Measurements from ENCODE around the gene PPIB.
"Not testable (repeated sequence)": the region's sequence is repeated elsewhere in the genome, so short reads cannot be mapped to it uniquely, and the experiment has no call there.

Gene PPIB

DNA sequence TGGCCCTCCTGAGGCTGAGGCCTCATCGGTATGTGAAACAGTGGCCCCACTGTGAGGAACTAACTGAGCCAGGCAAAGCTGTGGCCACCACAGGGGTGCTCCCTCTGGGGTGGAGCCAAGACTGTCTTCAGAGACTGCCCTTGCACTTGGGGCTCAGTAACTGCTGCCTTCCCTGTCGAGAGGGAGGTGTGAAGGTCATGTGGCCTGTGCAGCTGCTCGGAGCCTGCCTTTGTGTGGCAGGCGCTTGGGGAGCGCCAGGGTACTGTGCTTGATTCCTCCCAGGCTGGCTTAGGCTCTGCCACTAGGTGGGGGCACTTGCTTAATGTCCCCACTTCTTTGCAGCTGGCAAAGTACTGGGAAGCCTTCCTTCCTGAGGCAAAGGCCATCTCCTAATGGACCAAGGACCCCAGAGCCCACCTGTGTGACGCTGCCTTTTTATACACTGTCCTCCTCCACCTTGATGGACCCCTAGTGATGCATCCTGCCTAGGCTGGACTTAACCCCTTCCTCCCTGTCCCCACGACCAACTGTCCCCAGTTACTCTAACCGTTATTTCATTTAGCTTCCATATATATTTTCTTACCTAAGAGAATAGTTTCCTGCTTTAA is 25.5 kb downstream of the PPIB start:
- no peak for DNase-seq

DNA sequence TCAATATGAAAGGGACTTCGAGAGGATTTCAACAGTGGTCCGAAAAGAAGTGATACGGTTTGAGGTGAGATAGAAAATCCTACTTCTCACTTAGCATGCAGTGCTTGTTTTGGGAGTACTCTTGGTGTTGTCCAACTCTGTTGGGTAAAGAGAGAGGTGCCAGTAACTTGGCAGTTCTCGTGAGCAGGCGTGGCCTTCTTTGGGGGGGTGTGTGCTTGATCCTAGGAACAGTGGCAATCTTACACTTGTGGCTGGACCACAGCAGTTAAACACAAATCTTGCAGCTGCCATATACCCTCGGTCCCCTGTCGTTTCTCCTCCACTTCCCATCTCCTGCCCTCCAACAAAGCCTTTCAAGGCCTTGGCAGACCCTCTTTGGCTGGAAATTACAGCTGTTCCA is 26.5 kb downstream of the PPIB start:
- DNase-seq, result no peak

DNA sequence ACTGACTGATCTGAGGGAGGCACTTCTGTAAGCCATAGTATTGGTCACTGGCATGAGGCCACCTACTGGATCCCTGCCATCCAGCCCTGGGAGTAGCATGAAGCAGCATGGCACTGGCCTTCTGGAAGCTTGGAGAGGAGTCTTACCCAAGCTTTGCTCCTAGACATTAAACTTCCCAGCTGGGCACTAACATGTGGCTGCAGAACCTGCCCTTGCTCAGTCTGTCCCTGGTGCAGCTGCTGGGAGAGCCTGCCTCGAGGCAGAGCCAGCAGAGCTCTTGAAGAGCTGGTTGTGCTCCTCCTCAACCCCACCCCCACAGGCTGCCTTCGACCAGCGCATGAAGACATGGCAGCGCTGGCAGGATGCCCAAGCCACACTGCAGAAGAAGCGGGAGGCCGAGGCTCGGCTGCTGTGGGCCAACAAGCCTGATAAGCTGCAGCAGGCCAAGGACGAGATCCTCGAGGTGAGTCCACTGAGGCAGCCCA is 28.4 kb downstream of the PPIB start:
- no peak for DNase-seq

DNA sequence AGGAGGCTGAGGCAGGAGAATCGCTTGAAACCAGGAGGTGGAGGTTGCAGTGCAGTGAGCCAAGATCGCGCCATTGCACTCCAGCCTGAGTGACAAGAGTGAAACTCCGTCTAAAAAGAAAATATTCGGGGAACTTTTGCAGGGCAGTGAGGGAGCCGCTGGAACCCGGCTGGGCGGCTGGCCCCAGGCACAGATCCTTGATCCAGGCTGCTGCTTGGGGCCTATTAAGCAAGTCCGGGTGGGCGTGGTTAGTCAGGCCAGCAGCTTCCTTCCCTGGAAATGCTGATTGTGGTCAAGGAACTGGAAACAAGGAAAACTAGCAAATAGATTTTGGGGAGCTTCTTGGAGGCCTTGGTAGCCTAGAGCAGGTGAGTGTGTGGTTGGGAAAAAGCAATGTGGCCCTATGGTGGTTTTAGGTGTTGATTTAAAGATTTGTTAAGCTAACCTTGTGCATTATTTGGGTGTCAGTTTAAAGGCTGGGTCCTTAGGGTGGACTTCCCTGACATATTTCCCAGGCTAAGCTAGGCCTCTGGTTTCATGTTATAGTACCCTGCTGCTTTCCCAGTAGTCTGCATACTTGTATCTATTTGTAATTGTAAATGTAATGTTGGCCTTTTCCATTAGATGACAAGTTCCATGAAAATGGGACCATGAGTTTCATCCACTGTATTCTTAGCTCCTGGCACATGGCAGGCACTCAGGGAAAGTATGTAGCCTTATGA is 29.0 kb downstream of the PPIB start:
- no peak for DNase-seq

DNA sequence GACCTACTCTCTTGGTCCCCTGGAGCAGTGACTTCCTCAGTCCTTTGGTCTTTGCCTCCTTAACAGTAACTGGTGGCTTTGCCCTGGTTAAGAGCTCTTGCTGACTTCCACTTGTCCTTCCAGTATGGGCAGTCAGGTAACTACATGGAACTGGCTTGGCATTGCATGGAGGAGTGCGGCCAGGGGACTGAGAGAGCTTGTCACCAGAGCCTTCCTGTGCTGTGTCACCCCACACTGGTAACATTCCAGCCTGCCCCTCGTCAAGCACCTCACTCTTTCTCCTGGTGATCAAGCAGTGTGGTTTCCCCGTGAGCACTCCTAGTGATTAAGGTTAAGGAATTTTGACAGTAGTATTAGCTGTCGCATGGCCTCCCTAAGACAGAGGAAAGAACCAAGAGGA is 30.6 kb downstream of the PPIB start:
- no peak for DNase-seq

DNA sequence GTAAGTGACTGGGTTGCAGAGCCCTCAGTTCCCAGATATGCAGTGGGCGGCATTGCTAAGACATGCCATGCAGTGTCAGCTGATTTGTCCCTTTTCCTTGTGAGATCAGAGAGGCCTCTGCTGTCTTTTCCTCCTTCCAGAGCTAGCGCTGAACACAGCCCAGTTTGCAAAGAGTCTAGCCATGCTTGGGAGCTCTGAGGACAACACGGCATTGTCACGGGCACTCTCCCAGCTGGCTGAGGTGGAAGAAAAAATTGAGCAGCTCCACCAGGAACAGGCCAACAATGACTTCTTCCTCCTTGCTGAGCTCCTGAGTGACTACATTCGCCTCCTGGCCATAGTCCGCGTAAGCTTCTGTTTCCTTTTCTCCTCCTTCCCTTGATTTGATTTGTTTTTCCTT is 31.3 kb downstream of the PPIB start:
- no peak for DNase-seq

DNA sequence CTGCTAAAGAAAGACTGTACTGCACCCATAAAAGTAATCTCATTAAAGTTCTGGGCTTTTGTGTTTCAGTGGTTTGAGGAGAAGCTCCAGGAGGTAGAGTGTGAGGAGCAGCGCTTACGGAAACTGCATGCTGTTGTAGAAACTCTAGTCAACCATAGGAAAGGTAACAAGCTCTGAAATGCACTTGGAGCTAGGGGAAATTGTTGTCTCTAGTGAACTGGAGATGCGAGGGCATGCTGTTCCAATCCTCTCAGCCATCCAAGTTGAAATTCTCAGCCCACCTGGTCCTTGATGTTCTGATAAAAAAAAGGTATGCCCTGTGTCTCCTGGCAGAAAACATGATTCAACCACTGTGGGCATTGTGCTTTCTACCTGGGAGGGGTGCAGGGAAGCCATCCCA is 32.7 kb downstream of the PPIB start:
- DNase-seq, result no peak

DNA sequence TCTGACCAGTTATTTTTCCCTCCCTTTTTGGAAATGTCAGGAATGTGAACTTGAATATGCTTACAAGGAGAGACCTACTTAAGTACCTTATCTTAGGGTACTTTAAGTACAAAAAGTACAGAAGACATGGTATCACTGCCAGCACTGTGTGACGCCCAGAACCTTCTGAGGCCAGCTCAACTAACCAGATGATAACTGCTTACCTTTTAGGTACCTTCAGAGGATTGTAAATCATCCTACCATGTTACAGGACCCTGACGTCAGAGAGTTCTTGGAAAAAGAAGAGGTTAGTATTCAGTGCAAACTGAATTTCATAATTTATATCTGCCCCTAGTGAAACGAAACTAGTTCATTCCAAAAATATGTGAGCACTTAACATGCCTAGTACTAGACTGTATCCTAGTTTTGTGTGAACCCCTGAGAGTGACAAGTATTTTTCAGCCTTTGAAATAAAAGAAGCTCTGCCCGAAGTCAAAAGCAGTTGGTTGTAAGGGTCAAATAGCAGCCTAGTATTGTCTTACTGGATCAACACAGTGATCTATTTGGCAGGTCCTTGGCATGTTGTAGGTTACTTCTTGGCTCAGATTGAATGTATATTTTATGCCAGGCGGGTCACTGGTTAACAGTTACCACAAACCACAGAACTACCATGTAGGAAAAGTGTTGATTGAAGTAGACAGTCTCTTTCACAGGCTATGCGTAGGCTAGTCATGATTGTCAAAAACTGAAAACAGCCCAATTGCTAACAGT is 35.1 kb downstream of the PPIB start:
- DNase-seq, result no peak

DNA sequence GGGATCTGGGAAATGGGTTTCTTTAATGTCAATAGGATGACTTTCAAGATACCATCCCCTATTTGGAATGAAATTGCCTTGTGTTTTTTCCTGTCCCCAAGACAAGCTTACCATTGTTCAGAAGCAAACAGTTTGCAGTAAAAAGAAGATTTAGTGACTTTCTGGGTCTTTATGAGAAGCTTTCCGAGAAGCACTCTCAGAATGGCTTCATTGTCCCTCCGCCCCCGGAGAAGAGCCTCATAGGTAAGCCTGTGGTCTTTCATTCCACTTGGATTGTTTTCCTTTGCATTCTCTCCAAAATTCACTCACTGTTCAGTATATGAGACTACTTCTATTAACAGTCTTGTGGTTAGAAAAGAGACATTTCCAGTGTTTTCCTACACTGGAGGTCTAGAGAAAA is 36.8 kb downstream of the PPIB start:
- no peak for DNase-seq

DNA sequence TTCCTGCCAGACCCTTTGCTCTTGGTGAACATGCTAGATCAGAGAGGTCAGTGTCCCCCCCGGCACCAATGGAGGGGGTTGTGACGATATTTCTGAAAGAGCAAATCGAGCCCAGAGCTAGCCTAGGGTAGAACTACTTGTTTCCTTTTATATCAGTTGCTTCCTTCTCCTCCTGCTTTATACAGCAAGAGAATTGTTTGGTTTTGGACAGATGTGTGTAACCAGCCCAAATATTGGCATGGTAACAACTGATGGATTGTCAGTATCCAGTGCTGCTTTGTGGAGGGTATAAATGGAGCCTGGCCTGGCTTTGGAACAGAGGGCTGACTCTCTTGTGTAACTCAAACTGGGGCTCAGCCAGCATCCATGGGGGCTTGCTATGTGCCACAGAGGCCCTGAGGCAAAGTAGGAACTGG is 39.9 kb downstream of the PPIB start:
- no peak for DNase-seq

DNA sequence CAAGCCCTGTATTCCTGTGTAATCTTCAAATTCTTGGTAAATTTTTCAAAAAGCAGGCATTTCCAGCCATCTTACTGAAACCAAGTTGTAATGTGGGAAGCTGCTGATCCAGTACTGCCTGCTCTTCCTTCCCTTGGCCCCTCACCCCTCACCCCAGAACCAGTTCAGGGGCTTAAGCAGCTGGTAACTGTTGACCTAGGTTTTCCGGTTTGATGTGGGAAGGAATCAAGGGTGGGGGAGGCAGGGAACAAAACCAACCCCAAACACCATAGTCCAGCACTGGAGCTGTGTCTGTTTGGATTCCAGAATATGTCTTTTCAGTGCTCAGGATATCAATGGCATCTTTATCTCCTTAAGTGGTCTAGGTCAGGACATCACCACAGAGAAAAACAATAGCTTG is 40.4 kb downstream of the PPIB start:
- DNase-seq, result no peak

DNA sequence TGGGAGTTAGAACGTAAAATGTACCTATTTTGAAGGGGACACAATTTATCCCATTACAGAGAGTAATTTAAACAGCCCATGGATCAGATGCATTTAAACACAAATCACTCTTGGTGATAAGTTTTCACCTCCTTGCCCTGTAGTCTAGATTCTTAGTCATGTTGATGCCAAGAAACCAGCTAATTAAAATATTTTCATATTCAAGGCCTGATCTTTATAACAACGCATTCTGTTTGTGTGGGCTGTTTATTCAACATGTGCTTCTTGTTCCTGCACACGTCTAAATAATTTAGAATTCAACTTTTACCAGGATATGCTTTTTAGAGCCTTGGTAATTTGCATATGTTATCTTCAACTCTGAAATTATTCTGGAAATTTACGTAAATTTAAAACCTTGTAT is 41.2 kb downstream of the PPIB start:
- no peak for DNase-seq

DNA sequence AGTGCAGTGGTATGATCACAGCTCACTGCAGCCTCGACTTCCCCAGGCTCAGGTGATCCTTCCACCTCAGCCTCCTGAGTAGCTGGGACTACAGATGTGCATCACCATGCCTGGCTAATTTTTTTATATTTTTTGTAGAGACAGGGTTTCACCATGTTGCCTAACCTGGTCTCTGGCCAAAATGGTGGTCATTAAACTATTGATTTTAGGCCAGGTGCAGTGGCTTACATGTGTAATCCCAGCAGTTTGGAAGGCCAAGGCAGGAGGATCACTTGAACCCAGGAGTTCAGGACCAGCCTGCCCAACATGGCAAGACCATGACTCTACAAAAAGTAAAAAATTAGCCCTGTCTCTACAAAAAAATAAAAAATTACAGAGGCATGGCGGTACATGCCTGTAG is 42.5 kb downstream of the PPIB start:
- DNase-seq, result not testable (repeated sequence)

DNA sequence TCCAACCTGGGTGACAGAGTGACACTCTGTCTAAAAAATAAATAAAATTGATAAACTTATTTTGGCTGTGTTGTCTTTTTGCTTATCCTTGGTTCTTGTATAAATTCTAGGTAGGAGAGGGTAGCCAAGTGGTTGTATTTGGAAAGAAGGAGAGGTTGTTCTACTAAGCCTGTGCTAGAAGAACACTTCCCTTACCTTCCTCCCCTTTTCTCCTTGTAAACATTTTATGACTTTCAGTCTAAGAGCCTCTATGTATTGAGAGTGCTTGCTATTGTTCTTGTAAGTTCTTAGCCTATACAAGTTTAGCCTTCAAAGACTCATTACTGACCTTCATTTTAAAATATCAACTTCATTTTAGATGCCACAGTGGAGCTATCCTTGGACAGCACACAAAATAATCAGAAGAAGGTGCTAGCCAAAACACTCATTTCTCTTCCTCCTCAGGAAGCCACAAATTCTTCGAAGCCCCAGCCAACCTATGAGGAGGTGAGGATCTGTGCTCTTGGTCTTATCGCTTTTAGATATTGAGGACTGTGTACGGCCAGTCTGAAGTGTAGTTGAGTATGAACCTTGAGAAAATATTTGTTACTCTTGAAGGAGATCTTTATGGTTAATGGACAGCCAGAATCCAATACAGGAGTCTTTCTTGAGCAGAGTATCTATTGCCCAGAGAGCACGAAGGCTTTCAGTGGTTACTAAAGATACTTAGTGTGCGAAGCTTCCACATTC is 44.9 kb downstream of the PPIB start:
- DNase-seq, result no peak

DNA sequence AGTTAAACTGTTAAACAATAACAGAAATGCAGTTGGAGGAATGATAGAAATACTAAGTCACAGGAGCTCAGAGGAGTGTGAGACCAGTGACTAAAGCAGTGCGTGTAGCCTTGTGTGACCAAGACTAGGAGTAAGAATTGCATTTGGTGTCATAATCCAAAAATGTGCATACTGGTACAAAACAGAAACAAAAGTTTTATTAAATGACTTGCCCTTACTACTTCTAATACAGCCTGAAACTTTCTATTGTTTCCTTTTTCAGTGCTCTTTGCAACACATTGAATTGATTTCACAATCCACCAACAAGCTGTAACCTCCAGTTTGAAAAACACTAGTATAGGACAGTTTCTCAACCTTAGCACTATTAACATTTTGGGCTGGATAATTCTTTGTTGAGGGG is 49.9 kb downstream of the PPIB start:
- DNase-seq, result no peak

DNA sequence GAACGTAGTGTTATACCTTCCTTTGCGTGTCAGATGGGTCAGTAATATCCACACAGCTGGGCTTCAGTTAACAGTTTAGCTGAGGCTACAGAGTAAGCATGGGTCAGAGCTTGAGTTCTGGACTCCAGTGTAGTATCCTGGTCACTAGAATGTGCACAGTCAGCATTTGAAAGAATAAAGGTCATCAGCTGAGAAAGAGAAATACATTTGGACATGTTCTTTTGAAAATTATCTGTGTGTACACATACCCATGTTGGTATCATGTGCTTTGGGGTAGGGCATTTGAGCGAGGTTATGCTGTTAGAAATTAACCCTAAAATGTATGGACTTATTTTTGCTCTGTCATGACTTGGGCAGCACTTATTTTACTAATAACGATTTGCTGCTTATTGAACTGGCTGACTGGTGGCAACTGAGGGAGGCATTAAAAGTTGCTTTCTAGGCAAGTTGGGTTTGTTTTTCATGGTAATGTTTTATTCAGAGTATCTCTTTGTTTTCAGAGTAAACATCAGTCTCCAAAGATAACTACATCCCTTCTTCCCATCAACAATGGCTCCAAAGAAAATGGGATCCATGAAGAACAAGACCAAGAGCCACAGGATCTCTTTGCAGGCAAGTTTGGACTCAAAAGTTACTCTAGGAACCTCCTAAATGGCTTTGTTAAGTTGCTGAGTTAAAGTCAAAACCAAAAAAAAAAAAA is 50.6 kb downstream of the PPIB start:
- DNase-seq, result no peak

DNA sequence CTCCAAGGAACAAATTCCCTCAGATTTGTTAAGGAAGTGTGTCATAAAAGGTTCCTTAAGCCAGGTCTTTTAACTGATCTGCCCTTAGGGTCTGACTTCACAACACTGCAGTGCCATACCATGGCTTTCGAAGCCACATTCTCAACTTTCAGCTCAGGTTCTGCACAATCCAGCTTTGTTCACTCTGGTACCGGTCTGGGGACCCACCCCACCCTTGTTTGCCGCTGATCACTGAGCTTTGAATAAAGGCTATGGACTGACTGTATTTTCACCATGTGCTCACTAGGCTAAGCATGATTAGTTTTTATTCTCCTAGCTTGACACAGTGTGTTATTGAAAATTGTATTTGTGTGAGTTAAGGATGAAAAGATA is 51.2 kb downstream of the PPIB start:
- no peak for DNase-seq

DNA sequence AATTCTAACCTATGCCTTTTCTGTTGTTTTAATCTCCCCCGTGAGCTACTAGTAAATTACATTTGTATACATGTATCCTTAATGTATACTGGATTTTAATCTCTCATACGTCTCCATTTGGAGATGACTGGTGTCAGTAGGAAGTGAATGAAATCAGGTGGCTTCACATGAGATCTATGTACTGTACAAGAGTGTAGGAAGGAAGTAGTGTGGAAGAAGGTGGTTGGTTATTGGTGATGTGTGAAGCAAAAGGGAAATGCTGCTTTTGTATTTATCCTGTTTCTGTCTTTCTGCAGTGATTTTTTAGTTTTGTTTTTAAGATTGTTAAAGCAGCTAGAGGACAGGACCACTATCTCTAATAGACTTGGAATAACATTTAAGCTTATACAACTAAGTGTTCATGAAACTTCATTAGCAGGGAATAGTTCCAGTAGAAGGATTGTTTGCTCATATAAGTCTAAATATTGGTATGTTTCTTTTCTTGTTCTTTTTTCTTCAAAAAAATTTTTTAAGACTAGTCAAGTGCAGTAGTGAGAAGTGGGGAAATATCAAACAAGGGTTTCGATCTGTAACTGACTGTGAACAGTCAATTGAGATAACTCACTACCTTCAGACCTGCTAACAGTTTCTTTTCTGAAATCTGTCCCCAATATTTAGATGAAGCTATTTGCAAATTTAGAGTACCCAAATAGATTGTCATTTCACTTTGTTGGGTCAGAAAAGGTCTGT is 51.7 kb downstream of the PPIB start:
- no peak for DNase-seq

DNA sequence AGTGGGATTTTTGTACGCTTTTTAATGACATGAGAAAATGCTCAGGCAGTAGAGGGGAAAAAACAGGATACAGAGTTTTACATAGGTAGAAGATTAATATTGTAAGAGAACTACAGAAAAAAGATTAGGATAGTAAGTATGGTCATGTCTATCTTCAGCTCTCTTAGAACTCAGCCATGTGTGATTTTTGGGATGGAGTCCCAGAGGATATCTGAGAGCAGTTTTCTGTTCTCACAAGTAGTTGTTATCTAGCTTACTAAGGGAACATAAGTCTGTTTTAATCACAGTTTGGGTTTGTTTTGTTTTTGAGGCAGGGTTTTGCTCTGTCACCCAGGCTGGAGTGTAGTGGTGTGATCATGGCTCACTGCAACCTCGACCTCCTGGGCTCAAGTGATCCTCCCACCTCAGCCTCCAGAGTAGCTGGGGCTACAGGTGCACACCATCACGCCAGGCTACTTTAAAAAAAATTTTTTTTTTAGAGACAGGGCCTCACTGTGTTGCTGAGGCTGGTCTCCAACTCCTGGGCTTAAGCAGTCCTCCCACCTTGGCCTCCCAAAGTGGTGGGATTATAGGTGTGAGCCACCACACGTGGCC is 52.6 kb downstream of the PPIB start:
- not testable (repeated sequence) for DNase-seq

DNA sequence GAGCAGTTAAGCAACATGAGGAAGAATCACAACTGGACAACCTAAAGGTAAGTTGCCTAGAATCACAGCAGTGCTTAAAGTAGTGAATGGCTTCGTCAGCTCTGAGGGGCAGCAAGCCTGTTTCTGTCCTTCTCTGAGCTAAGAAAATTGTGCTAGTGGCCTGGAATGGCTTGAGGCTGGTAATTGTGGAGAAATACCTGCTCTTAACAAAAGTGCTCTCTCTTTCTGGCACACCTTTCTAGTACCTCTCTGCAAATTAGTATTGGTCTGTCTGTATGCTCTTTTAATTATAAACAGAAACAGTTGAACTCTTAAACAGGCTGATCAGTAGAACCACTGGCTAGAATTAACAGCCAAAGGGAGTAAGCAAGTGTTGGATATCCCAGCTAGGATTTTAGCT is 55.5 kb downstream of the PPIB start:
- DNase-seq, result no peak
